Neural progenitor cell (in vitro differentiated cells): ENCODE results near the gene BMPER. TPM values are rescaled to one million over a fixed set of nuclear protein-coding genes. Genes with fewer than 3 reads are reported as not detected.

Source experiments
- DNase-seq: peaks from one replicate; pipeline ENCODE4 v3.0.0-alpha.2; 2016; ENCODE audit warnings: low spot score
- H2AFZ ChIP-seq: fragments of 200-600 bp; sonication (generic); replicated peaks from 2 replicates; pipeline ENCODE4 v1.6.1; 2016; ENCODE audit warnings: antibody characterized with exemption
- H3F3A ChIP-seq: fragments of 200-600 bp; sonication (generic); 2 replicates; pipeline ENCODE4 v1.6.1; 2016; ENCODE audit warnings: antibody characterized with exemption, low read depth
- H3K27ac ChIP-seq: fragments of 200-600 bp; sonication (generic); 2 replicates; pipeline ENCODE4 v1.5.1; 2016; ENCODE audit warnings: mild to moderate bottlenecking
- H3K27me3 ChIP-seq: fragments of 200-600 bp; sonication (generic); 2 replicates; pipeline ENCODE4 v1.6.1; 2016; ENCODE audit warnings: mild to moderate bottlenecking, moderate library complexity
- H3K36me3 ChIP-seq: fragments of 200-600 bp; sonication (generic); 2 replicates; pipeline ENCODE4 v1.5.1; 2016
- H3K4me1 ChIP-seq: fragments of 200-600 bp; sonication (generic); 2 replicates; pipeline ENCODE4 v1.6.1; 2016; ENCODE audit warnings: mixed run types
- H3K4me2 ChIP-seq: fragments of 200-600 bp; sonication (generic); 2 replicates; pipeline ENCODE4 v1.6.1; 2016
- H3K4me3 ChIP-seq: fragments of 200-600 bp; sonication (generic); 2 replicates; pipeline ENCODE4 v1.5.1; 2016
- H3K79me2 ChIP-seq: fragments of 200-600 bp; sonication (generic); 2 replicates; pipeline ENCODE4 v1.6.1; 2016; ENCODE audit warnings: low read depth
- H3K9ac ChIP-seq: fragments of 200-600 bp; sonication (generic); 2 replicates; pipeline ENCODE4 v1.6.1; 2016
- H3K9me3 ChIP-seq: fragments of 200-600 bp; sonication (generic); 2 replicates; pipeline ENCODE4 v1.5.1; 2016; ENCODE audit warnings: low read depth
- H4K20me1 ChIP-seq: fragments of 200-600 bp; sonication (generic); 2 replicates; pipeline ENCODE4 v1.6.1; 2016; ENCODE audit warnings: low read depth
- H3K27ac Mint-ChIP-seq: 3 replicates; pipeline ENCODE4 v1.8.0; 2021; ENCODE audit warnings: mixed read lengths
- H3K27me3 Mint-ChIP-seq: 2 replicates; pipeline ENCODE4 v1.8.0; 2022; ENCODE audit warnings: low read depth, mild to moderate bottlenecking, inconsistent platforms, moderate library complexity, mixed read lengths; ENCODE audit not compliant: insufficient read depth
- H3K36me3 Mint-ChIP-seq: 3 replicates; pipeline ENCODE4 v1.8.0; 2021; ENCODE audit warnings: mixed read lengths
- H3K4me1 Mint-ChIP-seq: 3 replicates; pipeline ENCODE4 v1.8.0; 2021; ENCODE audit warnings: mixed read lengths
- H3K4me3 Mint-ChIP-seq: 3 replicates; pipeline ENCODE4 v1.8.0; 2021; ENCODE audit warnings: mild to moderate bottlenecking, moderate library complexity, mixed read lengths
- H3K9me3 Mint-ChIP-seq: 3 replicates; pipeline ENCODE4 v1.8.0; 2020; ENCODE audit warnings: mixed read lengths
- CTCF ChIP-seq: fragments of 200-600 bp; sonication (generic); IDR thresholded peaks from 2 replicates; pipeline ENCODE4 v1.5.1; 2017; ENCODE audit warnings: antibody characterized with exemption, mild to moderate bottlenecking
- EZH2 ChIP-seq: fragments of 200-600 bp; sonication (generic); IDR thresholded peaks from 2 replicates; pipeline ENCODE4 v1.6.1; 2017; ENCODE audit warnings: antibody characterized with exemption, mild to moderate bottlenecking, moderate library complexity
- EZH2phosphoT487 ChIP-seq: fragments of 200-600 bp; sonication (generic); IDR thresholded peaks from 2 replicates; pipeline ENCODE4 v1.6.1; 2017; ENCODE audit warnings: antibody characterized with exemption
- total RNA-seq: library from RNA; depleted of rRNA; stranded (reverse); fragments of >200 nt; gene quantifications from 2 replicates; pipeline ENCODE4 v1.2.3, GENCODE V29; 2015; ENCODE audit warnings: low replicate concordance

BMPER gene
- total RNA-seq, 1 donor from 2014 or later: 1.2 TPM

GRCh38 chr7:34192906-34193305 is 287.6 kb downstream of the BMPER start:
- Mint-ChIP-seq H3K27me3 (peaks cover 7% of the 10 kb centered on the region), H3K4me1 (peaks cover 38% of the 10 kb centered on the region), H3K27ac (no peak overlapping the region), H3K36me3 (no peaks in the 10 kb centered on the region), H3K9me3 (no peaks in the 10 kb centered on the region), H3K4me3 (no peak overlapping the region)
- Histone ChIP-seq H3K4me1 (peaks cover 33% of the 10 kb centered on the region), H2AFZ (no peak overlapping the region), H3K9me3 (no peaks in the 10 kb centered on the region), H3K4me3 (no peak overlapping the region), H4K20me1 (no peaks in the 10 kb centered on the region), H3K27me3 (no peaks in the 10 kb centered on the region), H3K27ac (no peak overlapping the region), H3K36me3 (no peaks in the 10 kb centered on the region), H3F3A (peaks cover 18% of the 10 kb centered on the region), H3K79me2 (no peaks in the 10 kb centered on the region), H3K4me2 (no peak overlapping the region), H3K9ac (no peak overlapping the region)
- DNase-seq: no peak
- TF ChIP-seq EZH2phosphoT487 (no peak), CTCF (no peak), EZH2 (no peak)

GRCh38 chr7:34198231-34198641 is 292.9 kb downstream of the BMPER start:
- TF ChIP-seq CTCF (no peak), EZH2 (no peak), EZH2phosphoT487 (no peak)
- Mint-ChIP-seq H3K27me3 (peaks cover 2% of the 10 kb centered on the region), H3K27ac (no peak overlapping the region)

More at GRCh38 chr7:34198231-34198641, 292.9 kb downstream of the BMPER start:
- Histone ChIP-seq H3K27me3 (no peaks in the 10 kb centered on the region), H3K4me3 (no peak overlapping the region), H3K79me2 (no peaks in the 10 kb centered on the region), H2AFZ (no peak overlapping the region), H3K27ac (no peak overlapping the region), H3K4me1 (no peaks in the 10 kb centered on the region), H4K20me1 (no peaks in the 10 kb centered on the region), H3F3A (no peaks in the 10 kb centered on the region), H3K4me2 (no peak overlapping the region), H3K9me3 (no peaks in the 10 kb centered on the region), H3K9ac (no peak overlapping the region), H3K36me3 (no peaks in the 10 kb centered on the region)
- Mint-ChIP-seq H3K9me3 (no peaks in the 10 kb centered on the region), H3K4me1 (no peaks in the 10 kb centered on the region), H3K4me3 (no peak overlapping the region), H3K36me3 (no peaks in the 10 kb centered on the region)
- no peak for DNase-seq
